BJ (cell line): ENCODE measurements around the gene CLDN19. TPM values are rescaled to one million over a fixed set of nuclear protein-coding genes. Genes with fewer than 3 reads are reported as not detected.
A peak's percentile ranks its signal among the peaks of the same experiment; 100 is the strongest.

ENCODE experiments used
- CTCF ChIA-PET: fragments of 350-600 bp; formaldehyde crosslinking; extraction: SDS; loops from one replicate; lab custom pipeline; 2021; ENCODE audit warnings: antibody characterized with exemption, inconsistent platforms; lab: Yijun Ruan, JAX
- POLR2A ChIA-PET: fragments of 300-600 bp; sonication (Branson Sonifier 250); formaldehyde crosslinking; extraction: SDS; loops from one replicate; lab custom pipeline; 2021; ENCODE audit warnings: antibody characterized with exemption; lab: Charles Lee
- DNase-seq: peaks from one replicate; pipeline ENCODE4 v3.0.0-alpha.2; 2011; ENCODE audit warnings: low read depth
- H3K27me3 ChIP-seq: 2 replicates; pipeline ENCODE4 v1.6.0; 2011; ENCODE audit warnings: low read length; ENCODE audit not compliant: control insufficient read depth, insufficient read depth
- H3K36me3 ChIP-seq: 2 replicates; pipeline ENCODE4 v1.5.1; 2011; ENCODE audit warnings: low read length; ENCODE audit not compliant: control insufficient read depth, insufficient read depth
- H3K4me3 ChIP-seq: 2 replicates; pipeline ENCODE4 v1.5.1; 2011; ENCODE audit warnings: low read depth, mild to moderate bottlenecking, control low read depth, low read length
- polyA plus RNA-seq: library from polyadenylated mRNA; depleted of rRNA; stranded (reverse); fragments of >200 nt; gene quantifications from 2 replicates; pipeline ENCODE4 v1.2.3, GENCODE V29; 2011
- TF ChIP-seq, protein P1 (sequence below): IDR thresholded peaks from 2 replicates; pipeline ENCODE4 v1.5.1; 2011; ENCODE audit warnings: low read depth, mild to moderate bottlenecking, control low read depth, inconsistent platforms, low read length, moderate library complexity; ENCODE audit not compliant: insufficient read depth

The CLDN19 gene
- polyA plus RNA-seq, 1 experiment, result not detected

DNA sequence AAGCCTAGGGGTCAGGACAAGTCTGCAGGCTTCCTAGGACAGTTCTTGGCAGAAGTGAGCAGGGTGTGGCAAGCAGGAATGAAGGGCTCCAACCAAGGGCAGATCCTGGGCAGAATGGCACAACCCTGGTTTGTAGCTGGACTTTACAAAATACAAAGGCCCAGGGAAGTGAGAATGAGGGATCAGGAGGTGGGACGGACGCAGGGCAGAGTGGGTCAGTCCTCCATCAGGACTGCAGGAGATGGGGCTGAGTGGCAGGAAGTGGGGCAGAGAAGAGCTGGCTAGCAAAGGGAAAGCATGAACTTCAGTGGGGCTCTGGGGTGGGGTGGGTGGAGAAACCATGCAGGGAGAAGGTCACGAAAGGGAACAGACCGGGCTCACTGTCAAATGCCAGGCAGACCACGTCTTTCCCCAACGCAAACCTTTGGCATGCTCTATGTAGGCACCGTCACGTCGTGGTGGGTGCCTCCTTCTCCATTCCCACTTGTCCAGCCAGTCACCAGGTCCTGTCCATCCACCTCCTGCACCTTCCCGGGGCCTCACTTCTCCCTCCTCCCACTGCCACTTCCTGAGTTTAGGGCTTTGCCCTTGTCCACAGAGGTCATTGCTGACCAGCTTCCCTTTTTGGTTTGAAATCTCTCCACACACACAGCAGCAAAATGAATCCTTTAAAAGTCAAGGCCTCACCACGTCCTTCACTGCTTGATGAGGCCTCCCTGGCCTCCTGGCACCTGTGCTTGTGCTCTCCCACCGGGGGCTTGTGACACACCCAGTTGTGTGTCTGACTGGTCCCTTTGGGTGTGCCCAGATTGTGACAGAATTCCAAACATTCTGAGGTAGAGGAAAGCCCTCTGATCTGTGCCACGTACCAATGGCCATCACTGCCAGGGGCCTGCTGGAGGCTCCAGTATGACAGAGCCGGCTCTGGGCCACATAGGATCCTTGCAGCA lies 8.7 kb upstream of the CLDN19 start:
- POLR2A ChIA-PET, result no interaction called here
- H3K4me3 ChIP-seq, result no peak overlapping the region
- CTCF ChIA-PET, result interaction anchor here (1.1 to 3.2 kb wide), 2 partner anchors 68 to 171 kb away, joined by 3 to 15 read pairs; no protein-coding TSS in a partner anchor
- peaks cover 42% of the 10 kb centered on the region for H3K36me3 ChIP-seq
- DNase-seq, result no peak
- TF ChIP-seq, protein P1, sequence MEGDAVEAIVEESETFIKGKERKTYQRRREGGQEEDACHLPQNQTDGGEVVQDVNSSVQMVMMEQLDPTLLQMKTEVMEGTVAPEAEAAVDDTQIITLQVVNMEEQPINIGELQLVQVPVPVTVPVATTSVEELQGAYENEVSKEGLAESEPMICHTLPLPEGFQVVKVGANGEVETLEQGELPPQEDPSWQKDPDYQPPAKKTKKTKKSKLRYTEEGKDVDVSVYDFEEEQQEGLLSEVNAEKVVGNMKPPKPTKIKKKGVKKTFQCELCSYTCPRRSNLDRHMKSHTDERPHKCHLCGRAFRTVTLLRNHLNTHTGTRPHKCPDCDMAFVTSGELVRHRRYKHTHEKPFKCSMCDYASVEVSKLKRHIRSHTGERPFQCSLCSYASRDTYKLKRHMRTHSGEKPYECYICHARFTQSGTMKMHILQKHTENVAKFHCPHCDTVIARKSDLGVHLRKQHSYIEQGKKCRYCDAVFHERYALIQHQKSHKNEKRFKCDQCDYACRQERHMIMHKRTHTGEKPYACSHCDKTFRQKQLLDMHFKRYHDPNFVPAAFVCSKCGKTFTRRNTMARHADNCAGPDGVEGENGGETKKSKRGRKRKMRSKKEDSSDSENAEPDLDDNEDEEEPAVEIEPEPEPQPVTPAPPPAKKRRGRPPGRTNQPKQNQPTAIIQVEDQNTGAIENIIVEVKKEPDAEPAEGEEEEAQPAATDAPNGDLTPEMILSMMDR, result no peak
- H3K27me3 ChIP-seq, result no peaks in the 10 kb centered on the region

DNA sequence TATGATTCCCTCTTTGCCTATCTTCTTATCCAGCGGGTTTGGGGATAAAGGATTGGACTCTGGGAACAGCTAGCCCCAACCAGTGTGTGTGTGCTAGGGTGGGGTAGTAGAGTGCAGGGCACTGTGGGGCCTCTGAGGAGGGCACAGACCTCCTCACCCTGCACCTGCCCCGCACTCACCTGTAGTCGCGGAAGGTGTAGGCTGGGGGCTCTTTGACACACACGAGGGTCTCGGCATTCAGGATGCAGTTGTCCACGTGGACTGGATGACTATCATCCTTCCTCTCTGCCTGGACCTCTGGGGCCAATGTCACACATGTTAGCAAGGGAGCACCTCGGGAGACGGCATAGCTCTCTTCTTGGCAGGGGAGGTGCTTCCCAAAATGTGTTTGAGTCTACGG lies 8.0 kb upstream of the CLDN19 start:
- TF ChIP-seq, protein P1, result no peak
- DNase-seq, result no peak
- Histone ChIP-seq H3K27me3 (no peaks in the 10 kb centered on the region), H3K4me3 (no peak overlapping the region), H3K36me3 (peaks cover 42% of the 10 kb centered on the region)
- POLR2A ChIA-PET, result no interaction called here
- CTCF ChIA-PET, result interaction anchor here (1.1 to 3.2 kb wide), 2 partner anchors 67 to 170 kb away, joined by 3 to 15 read pairs; no protein-coding TSS in a partner anchor

DNA sequence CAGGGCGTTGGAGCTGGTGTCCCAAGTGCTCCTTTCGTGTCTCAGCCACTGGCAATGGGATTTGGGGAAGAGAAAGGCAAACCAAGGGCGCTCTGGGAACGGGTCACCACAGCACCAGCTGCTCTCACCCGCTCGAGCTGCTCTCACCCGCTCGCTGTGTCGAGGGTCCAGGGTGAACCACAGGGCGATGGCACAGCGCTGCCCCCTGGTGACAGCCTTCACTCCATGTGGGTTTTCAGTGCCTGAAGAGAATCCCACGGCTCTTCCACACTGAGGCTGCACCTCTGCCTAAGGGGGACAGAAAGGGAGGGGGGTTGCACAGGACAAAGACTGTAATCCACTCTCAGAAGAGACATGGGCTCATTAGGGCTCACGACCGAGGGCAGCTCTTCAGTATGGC lies 7.1 kb upstream of the CLDN19 start:
- ChIA-PET POLR2A (no interaction called here), CTCF (interaction anchor here (1.1 to 3.2 kb wide), 6 partner anchors 11 to 169 kb away, joined by 3 to 28 read pairs (median 5); no protein-coding TSS in a partner anchor)
- H3K27me3 ChIP-seq, result no peaks in the 10 kb centered on the region
- no peak overlapping the region for H3K4me3 ChIP-seq
- H3K36me3 ChIP-seq, result peaks cover 39% of the 10 kb centered on the region
- DNase-seq, result no peak
- TF ChIP-seq, protein P1, result peak; percentile 65

GRCh38 chr1:42746436-42747105 lies 6.5 kb upstream of the CLDN19 start:
- peaks cover 34% of the 10 kb centered on the region for H3K36me3 ChIP-seq
- POLR2A ChIA-PET, result no interaction called here
- TF ChIP-seq, protein P1, result no peak
- no peak for DNase-seq
- H3K27me3 ChIP-seq, result no peaks in the 10 kb centered on the region
- H3K4me3 ChIP-seq, result no peak overlapping the region
- CTCF ChIA-PET, result interaction anchor here (1.1 to 3.2 kb wide), 6 partner anchors 11 to 169 kb away, joined by 3 to 28 read pairs (median 5); no protein-coding TSS in a partner anchor

DNA sequence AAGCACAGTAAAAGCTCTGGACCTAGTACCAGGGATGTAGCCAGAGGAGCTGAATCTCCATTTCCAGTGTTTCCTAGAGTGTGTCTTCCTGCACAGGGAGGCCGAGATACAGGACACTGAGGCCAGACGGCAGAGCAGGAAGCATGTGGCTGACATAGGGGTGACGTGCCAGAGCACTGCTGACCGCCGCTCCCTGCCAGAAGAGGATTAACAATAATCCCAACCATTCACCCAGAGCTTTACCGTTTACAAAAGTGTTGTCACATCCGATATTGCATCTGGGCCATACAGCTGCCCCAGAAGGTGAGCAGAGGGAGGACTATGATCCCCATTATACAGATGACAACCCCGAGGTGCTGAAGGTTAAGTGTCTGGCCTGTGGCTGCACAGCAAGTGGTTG lies 5.8 kb upstream of the CLDN19 start:
- CTCF ChIA-PET, result interaction anchor here (1.1 to 3.2 kb wide), 4 partner anchors 10 to 168 kb away, joined by 3 to 28 read pairs (median 10); no protein-coding TSS in a partner anchor
- Histone ChIP-seq H3K36me3 (peaks cover 34% of the 10 kb centered on the region), H3K27me3 (no peaks in the 10 kb centered on the region), H3K4me3 (no peak overlapping the region)
- POLR2A ChIA-PET, result no interaction called here
- no peak for DNase-seq
- TF ChIP-seq, protein P1, result no peak
